HG03045 (cell line): ENCODE data around the gene ASAP2.

Experiments
- ATAC-seq: cut with Tn5 transposase; IDR thresholded peaks from one replicate; pipeline ENCODE4 v1.9.1; 2021; ENCODE audit warnings: mild to moderate bottlenecking, moderate library complexity; ENCODE audit not compliant: unreplicated experiment

The ASAP2 gene

DNA sequence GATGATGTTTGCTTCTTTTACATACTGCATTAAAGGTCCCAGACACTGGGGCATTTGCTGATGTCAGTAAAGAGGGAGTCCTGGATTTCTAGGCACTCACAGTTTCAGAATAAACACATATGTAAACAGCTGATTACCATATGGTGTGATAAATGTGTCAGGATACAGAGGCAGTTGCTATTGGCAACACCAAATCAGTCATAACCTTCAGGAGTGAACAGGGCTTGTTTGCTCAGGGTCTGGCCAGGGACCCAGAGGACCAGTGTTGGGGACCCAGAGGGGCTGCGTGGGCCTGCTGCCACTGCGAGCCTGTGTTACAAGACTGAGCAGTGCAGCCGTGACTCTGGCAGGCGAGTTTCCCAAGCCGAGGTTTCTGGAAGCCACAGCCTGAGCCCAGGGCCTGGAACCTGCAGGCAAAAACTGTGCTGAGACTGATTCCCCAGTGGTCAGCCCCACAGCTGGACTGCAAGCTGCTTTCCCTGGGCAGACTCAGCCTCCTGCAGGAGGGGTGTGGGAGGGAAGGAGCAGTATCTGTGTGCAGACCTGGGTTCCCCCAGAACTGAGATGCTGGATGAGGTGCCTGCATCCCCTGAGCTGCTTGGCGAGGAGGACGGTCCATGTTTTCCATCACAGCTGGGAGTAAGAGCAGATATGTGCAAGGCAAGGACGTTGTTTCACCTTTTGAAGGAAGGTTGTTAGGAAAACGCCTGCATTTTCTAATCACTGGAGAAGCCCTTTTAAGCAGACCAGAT, 23.6 kb downstream of the ASAP2 start:
- ATAC-seq: no peak

- ATAC-seq: no peak
Measured at GRCh38 chr2:9230881-9231280, 24.3 kb downstream of the ASAP2 start.

- no peak for ATAC-seq
Measured at GRCh38 chr2:9231291-9232165, 24.9 kb downstream of the ASAP2 start.

GRCh38 chr2:9232166-9232479, 25.5 kb downstream of the ASAP2 start:
- ATAC-seq: no peak

- no peak for ATAC-seq
Measured at GRCh38 chr2:9232886-9233285, 26.3 kb downstream of the ASAP2 start.

- ATAC-seq: no peak
Measured at GRCh38 chr2:9234680-9235146, 28.1 kb downstream of the ASAP2 start.

DNA sequence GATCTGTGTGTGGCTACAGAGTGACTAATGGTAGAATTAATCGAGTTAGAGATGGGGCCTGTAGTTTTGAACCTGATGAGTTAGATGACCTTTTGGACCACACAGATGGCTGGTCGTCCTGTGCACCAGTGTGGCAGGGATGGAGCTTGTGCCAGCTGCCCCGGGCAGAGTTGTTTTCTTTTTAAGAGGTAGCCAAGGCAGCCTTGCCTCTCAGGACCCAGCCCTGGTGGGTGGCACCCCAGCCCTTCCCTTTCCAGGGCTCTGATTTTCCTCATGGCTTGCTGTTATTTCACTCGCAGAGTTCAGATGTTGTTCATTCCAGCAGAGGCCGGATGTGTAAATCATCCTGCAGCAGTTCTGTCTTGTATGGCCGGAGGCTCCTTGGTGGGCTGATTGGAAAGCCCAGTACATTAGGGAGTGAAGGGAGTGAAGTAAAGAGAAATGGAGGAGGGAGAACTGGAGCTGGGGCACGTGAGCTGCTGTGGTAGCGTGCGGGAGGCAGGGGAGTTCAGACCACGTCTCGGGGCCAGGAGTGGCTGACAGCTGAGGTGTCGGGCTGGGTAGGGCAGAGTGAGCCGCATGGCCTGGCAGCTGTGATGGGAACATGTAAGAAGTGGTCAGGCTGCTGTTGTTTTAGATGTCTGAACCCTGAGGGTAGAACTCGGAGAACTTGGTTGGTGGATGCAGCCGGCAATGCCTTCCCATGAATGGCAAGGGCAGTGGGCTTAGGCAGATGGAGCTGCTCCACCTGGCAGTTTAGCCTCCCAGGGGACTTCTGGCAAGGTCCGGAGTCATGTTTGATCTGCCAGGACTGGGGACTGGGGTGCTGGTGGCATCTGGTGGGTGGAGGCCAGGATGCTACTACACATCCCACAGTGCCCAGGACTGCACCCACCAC, 28.8 kb downstream of the ASAP2 start:
- ATAC-seq: no peak

DNA sequence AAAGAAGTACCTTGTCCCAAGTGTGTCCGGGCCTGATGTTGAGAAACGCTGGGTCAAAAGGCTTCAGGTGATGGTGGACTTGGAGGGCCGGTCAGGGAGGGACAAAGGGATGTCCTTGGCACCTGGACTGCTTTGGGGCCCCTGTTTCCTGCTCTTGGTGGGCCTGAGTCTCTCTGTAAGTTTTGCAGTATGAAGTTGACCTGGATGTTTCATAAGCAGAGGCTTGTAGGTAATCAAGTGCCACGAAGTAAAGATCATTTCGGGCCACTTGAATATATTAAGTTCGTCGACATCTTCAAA, 29.4 kb downstream of the ASAP2 start:
- ATAC-seq: no peak

- ATAC-seq: no peak
Measured at GRCh38 chr2:9236867-9237266, 30.3 kb downstream of the ASAP2 start.

DNA sequence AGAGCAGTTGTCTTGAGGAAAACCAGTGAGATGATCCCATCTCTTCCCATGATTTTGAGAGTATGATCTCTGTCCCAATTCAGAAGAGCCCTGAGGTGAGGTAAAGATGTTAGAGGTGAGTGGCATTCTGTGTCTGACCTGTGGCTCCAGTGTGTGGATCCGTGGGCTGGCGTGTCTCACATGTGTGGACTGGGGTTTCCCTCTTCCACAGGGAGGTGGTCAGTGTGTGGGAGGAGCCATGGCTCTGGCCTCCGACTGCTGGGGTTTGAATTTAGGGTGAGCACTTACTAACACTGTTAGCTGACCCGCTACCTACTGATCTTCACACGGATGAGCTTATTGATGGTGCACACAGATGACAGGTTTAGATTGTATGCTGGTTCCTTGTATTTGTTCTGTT, 31.2 kb downstream of the ASAP2 start:
- no peak for ATAC-seq

GRCh38 chr2:9238591-9239326, 32.1 kb downstream of the ASAP2 start:
- ATAC-seq: no peak

DNA sequence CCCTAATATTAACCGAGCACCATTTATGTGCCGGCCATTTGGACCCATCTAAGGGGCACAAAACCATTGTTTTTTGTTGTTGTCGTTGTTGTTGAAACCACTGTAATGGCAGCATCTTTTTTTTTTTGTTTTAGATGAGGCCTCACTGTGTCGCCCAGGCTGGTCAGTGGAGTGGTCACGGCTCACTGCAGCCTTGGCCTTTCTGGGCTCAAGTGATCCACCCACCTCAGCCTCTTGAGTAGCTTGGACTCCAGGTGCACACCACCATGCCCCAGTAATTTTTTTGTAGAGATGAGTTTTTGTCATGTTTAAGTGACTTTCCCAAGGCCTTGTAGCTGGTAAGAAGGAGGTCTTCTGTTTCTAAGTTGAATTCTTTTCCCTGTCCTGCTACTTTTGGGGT, 33.0 kb downstream of the ASAP2 start:
- ATAC-seq: no peak

DNA sequence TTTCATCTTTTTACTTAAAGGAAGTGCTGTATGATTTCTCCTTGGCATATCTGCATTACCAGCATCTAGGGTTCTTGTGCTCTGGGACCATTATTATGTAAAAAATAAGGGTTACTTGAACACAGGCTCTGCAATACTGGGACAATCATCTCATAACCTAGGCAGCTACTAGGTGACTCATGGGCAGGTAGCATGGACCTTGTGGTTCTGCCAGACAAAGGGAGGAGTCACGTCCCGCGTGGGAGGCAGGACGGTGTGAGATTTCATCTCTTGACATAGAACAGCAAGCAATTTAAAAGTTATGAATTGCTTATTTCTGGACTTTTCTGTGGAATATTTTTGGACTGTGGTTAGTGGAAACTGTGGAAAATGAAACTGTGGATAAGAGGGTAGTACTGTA, 34.1 kb downstream of the ASAP2 start:
- ATAC-seq: no peak

DNA sequence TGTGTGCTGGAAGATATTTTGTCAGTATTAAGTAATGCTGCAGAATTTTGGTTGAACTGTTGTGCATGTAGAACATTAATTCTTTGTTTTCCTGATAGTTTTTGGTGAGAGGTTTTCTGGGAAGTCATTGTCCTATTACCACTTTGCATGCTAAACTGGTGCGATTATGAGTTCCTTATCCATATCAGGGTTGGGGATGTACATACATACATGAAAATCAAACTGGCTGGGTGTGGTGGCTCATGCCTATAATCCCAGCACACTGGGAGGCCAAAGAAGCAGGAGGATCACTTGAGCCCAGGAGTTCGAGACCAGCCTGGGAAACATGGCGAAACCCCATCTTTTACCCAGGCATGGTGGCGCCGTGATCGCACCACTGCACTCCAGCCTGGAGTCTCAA, 34.6 kb downstream of the ASAP2 start:
- no peak for ATAC-seq

DNA sequence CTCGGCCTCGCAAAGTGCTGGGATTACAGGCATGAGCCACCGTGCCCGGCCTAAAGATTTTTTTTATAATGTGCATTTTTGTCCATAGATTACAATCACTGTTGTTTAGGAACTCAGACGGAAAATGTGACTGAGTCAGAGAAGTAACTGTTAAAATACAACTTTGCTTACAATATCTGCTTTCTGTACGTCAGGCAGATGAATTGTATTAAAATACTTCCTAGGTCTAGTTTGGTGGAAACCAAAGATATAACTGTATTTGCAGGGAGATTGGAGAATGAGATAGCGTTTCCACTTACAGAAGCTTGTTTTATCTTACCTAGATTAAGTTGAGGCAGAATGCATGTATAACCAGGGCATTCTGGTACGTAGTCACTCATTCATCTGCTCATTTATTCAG, 36.7 kb downstream of the ASAP2 start:
- ATAC-seq: no peak

GRCh38 chr2:9244985-9245544, 38.5 kb downstream of the ASAP2 start:
- no peak for ATAC-seq

- no peak for ATAC-seq
Measured at GRCh38 chr2:9247177-9247576, 40.6 kb downstream of the ASAP2 start.

DNA sequence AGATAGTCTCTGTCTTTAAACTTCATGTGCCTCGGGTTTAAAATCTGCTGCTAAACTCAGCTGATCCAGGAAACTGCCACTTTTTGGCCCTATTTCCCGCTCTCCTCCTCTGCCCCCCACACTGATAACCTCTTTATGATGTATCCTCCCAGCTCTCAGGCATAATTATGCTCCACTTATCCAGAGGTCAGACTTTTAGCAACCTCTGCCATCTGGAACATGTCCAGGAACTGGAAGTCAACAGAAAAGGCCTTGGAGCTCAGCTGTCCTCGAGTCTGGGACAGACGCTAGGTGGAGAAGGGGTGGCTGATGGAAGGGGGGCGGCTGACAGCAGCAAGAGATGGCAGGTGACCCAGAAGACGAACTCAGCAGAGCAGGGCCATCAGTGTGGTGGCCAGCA, 41.2 kb downstream of the ASAP2 start:
- ATAC-seq: no peak

DNA sequence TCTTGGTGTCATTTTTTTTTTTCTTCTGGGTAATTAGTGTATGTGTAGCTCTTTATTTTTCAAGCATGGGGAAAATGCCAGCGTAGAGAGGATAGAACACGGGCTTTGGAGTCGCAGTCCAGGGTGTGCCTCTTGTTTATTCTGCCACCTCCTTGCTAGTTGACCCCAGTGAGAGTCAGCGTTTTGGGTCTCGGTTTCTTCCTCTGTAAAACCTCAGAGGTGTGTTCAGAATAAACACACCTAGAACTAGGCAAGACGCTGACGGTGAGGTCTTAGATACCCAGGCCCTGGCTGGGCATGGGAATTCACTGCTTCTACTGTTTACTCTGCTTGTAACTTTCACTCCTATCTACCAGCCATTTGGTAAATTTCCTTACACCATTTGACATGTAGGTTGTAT, 41.8 kb downstream of the ASAP2 start:
- no peak for ATAC-seq

DNA sequence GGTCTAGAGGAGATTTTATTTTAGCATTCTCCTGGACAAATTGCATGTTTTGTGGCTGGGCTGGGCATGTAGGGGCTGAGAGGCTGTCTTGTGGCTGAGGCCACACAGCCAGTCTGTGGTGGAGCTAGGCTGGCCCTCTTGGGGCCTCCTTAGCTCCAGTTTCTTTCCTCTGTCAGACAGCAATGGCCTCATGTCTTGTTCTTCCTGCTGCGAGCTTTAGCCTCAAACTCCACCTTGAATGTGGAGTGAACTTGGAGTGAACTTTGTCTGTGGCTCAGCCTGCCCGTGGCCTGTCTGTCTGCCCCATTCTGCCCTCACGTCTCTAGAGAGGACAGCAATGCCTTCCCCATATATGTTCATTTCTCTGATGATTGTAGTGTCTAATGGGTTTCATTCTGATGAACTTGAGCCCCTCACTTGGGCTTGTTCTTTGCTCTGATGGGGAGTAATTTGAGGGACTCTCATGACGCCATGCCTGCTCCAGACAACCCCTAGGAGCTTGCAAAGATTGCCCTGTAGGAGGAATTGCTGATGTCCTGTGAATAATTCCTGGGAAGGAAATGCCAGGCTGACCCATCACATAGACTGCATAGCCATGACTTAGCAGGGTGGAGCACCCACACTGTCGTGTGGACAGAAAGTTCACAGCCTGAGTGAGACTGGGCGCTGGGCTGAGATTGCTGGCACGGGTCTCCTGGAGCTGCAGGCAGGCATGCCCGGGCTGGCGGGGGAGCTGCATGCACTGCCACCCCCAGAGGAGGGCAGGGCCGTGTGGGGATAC, 42.6 kb downstream of the ASAP2 start:
- ATAC-seq: no peak
